ENCODE measurements around the gene ANTKMT. TPM values are rescaled to one million over a fixed set of nuclear protein-coding genes. Genes with fewer than 3 reads are reported as not detected.
"Not testable (repeated sequence)": the region's sequence is repeated elsewhere in the genome, so short reads cannot be mapped to it uniquely, and the experiment has no call there.

Gene ANTKMT
- total and polyA plus RNA-seq, 4 experiments from 2014 or later = 14.5 to 36.4 (median 22.5) TPM

GRCh38 chr16:751152-752006 is 30.4 kb downstream of the ANTKMT start:
- Mint-ChIP-seq H3K9me3 (peaks cover 0 to 3% (median 0%) of the 10 kb centered on the region in 8 donors), H3K4me1 (peaks cover 0 to 2% (median under 1%) of the 10 kb centered on the region in 4 donors), H3K36me3 (peaks cover 0 to 1% of the 10 kb centered on the region in 2 donors), H3K27ac (no peak overlapping the region), H3K4me3 (no peak overlapping the region), H3K27me3 (peaks cover under 1 to 1% of the 10 kb centered on the region in 2 donors)
- Histone ChIP-seq H3K4me3 (ENCODE audit: low read length in 2 of 2) (no peak overlapping the region), H3K27ac (ENCODE audit: low read depth, low read length) (no peak overlapping the region), H3K4me1 (ENCODE audit: insufficient read depth, low read length) (no peaks in the 10 kb centered on the region), H3K36me3 (ENCODE audit: insufficient read depth, low read length) (no peaks in the 10 kb centered on the region), H3K27me3 (ENCODE audit: insufficient read depth, low read length) (no peaks in the 10 kb centered on the region), H3K9me3 (ENCODE audit: control insufficient read depth in 1 of 2, low read length in 2 of 2) (no peaks in the 10 kb centered on the region)
- CTCF ChIA-PET (ENCODE audit: partially characterized antibody) = interaction anchor here (0.9 to 1.6 kb wide), 2 partner anchors 35 to 39 kb away, joined by 3 to 4 read pairs; no protein-coding TSS in a partner anchor
- POLR2A ChIA-PET (ENCODE audit: partially characterized antibody) = interaction anchor here (0.7 to 1.2 kb wide), 2 partner anchors 10 to 56 kb away, joined by 3 read pairs; partner anchors contain the start of gene CIAO3
- intact Hi-C loops (cut with micrococcal nuclease) = no loop called here
- no peak for DNase-seq

GRCh38 chr16:752007-752312 is 31.0 kb downstream of the ANTKMT start:
- ChIA-PET CTCF (ENCODE audit: partially characterized antibody) (interaction anchor here (0.9 kb wide), 1 partner anchor 39 kb away, joined by 3 read pairs; no protein-coding TSS in a partner anchor), POLR2A (ENCODE audit: partially characterized antibody) (interaction anchor here (0.7 kb wide), 1 partner anchor 57 kb away, joined by 3 read pairs; no protein-coding TSS in a partner anchor)
- Mint-ChIP-seq H3K4me1 (peaks cover 0 to 2% (median under 1%) of the 10 kb centered on the region in 4 donors), H3K4me3 (no peak overlapping the region), H3K27ac (no peak overlapping the region), H3K27me3 (peaks cover 3 to 4% of the 10 kb centered on the region in 2 donors), H3K9me3 (peaks cover 0 to 5% (median 1%) of the 10 kb centered on the region in 8 donors), H3K36me3 (peaks cover 0 to 3% of the 10 kb centered on the region in 2 donors)
- Histone ChIP-seq H3K27me3 (ENCODE audit: insufficient read depth, low read length) (no peaks in the 10 kb centered on the region), H3K36me3 (ENCODE audit: insufficient read depth, low read length) (no peaks in the 10 kb centered on the region), H3K27ac (ENCODE audit: low read depth, low read length) (no peak overlapping the region), H3K9me3 (ENCODE audit: control insufficient read depth in 1 of 2, low read length in 2 of 2) (no peaks in the 10 kb centered on the region), H3K4me1 (ENCODE audit: insufficient read depth, low read length) (no peaks in the 10 kb centered on the region), H3K4me3 (ENCODE audit: low read length in 2 of 2) (no peak overlapping the region)
- intact Hi-C loops (cut with micrococcal nuclease) = no loop called here
- no peak for DNase-seq

GRCh38 chr16:754121-754607 is 33.2 kb downstream of the ANTKMT start:
- H3K9me3 Mint-ChIP-seq; H3K27ac ChIP-seq (ENCODE audit: low read depth, low read length); POLR2A ChIA-PET (ENCODE audit: partially characterized antibody); H3K27ac Mint-ChIP-seq; DNase-seq; H3K36me3 Mint-ChIP-seq; H3K4me1 ChIP-seq (ENCODE audit: insufficient read depth, low read length); H3K4me3 Mint-ChIP-seq; intact Hi-C loops (cut with micrococcal nuclease); H3K4me1 Mint-ChIP-seq; H3K27me3 Mint-ChIP-seq; H3K9me3 ChIP-seq (ENCODE audit: control insufficient read depth in 1 of 2, low read length in 2 of 2); H3K4me3 ChIP-seq (ENCODE audit: low read length in 2 of 2); H3K27me3 ChIP-seq (ENCODE audit: insufficient read depth, low read length); H3K36me3 ChIP-seq (ENCODE audit: insufficient read depth, low read length): not testable (repeated sequence)
- CTCF ChIA-PET (ENCODE audit: partially characterized antibody) = interaction anchor here (0.7 to 0.9 kb wide), 2 partner anchors 24 to 42 kb away, joined by 3 read pairs; no protein-coding TSS in a partner anchor

GRCh38 chr16:754656-755055 is 33.7 kb downstream of the ANTKMT start:
- peaks cover 0 to 2% (median under 1%) of the 10 kb centered on the region in 4 donors for H3K4me1 Mint-ChIP-seq

GRCh38 chr16:756428-756827 is 35.5 kb downstream of the ANTKMT start:
- peaks cover 0 to 3% of the 10 kb centered on the region in 2 donors for H3K36me3 Mint-ChIP-seq
- H3K9me3 Mint-ChIP-seq = peaks cover 0 to 5% (median under 1%) of the 10 kb centered on the region in 8 donors
- ChIA-PET POLR2A (ENCODE audit: partially characterized antibody) (no interaction called here), CTCF (ENCODE audit: partially characterized antibody) (interaction anchor here (1.7 kb wide), 1 partner anchor 12 kb away, joined by 5 read pairs; no protein-coding TSS in a partner anchor)
- intact Hi-C loops (cut with micrococcal nuclease) = no loop called here
- Histone ChIP-seq H3K4me3 (ENCODE audit: low read length in 2 of 2) (no peak overlapping the region), H3K27ac (ENCODE audit: low read depth, low read length) (no peak overlapping the region), H3K4me1 (ENCODE audit: insufficient read depth, low read length) (no peaks in the 10 kb centered on the region), H3K9me3 (ENCODE audit: control insufficient read depth in 1 of 2, low read length in 2 of 2) (no peaks in the 10 kb centered on the region), H3K27me3 (ENCODE audit: insufficient read depth, low read length) (no peaks in the 10 kb centered on the region), H3K36me3 (ENCODE audit: insufficient read depth, low read length) (no peaks in the 10 kb centered on the region)
- H3K27me3 Mint-ChIP-seq = peaks cover 7% of the 10 kb centered on the region in 2 donors
- no peak overlapping the region for H3K27ac Mint-ChIP-seq
- DNase-seq = no peak
- peaks cover 0 to 2% (median under 1%) of the 10 kb centered on the region in 4 donors for H3K4me1 Mint-ChIP-seq
- no peak overlapping the region for H3K4me3 Mint-ChIP-seq

More at GRCh38 chr16:754656-755055, 33.7 kb downstream of the ANTKMT start:
- H3K4me3 Mint-ChIP-seq = no peak overlapping the region
- no peaks in the 10 kb centered on the region for H3K9me3 ChIP-seq (ENCODE audit: control insufficient read depth in 1 of 2, low read length in 2 of 2)
- H3K4me3 ChIP-seq (ENCODE audit: low read length in 2 of 2) = no peak overlapping the region
- H3K27ac Mint-ChIP-seq = no peak overlapping the region
- H3K36me3 Mint-ChIP-seq = peaks cover 0 to 3% of the 10 kb centered on the region in 2 donors
- ChIA-PET CTCF (ENCODE audit: partially characterized antibody) (interaction anchor here (0.7 to 0.9 kb wide), 2 partner anchors 25 to 42 kb away, joined by 3 read pairs; no protein-coding TSS in a partner anchor), POLR2A (ENCODE audit: partially characterized antibody) (no interaction called here)
- no peaks in the 10 kb centered on the region for H3K4me1 ChIP-seq (ENCODE audit: insufficient read depth, low read length)
- peaks cover 6 to 7% of the 10 kb centered on the region in 2 donors for H3K27me3 Mint-ChIP-seq
- no peaks in the 10 kb centered on the region for H3K27me3 ChIP-seq (ENCODE audit: insufficient read depth, low read length)
- H3K27ac ChIP-seq (ENCODE audit: low read depth, low read length) = no peak overlapping the region
- no peak for DNase-seq
- intact Hi-C loops (cut with micrococcal nuclease) = no loop called here
- H3K9me3 Mint-ChIP-seq = peaks cover 0 to 5% (median under 1%) of the 10 kb centered on the region in 8 donors
- H3K36me3 ChIP-seq (ENCODE audit: insufficient read depth, low read length) = no peaks in the 10 kb centered on the region

- Mint-ChIP-seq H3K4me3 (no peak overlapping the region), H3K27ac (no peak overlapping the region), H3K9me3 (peaks cover 0 to 5% (median under 1%) of the 10 kb centered on the region in 8 donors), H3K27me3 (peaks cover 6 to 7% of the 10 kb centered on the region in 2 donors), H3K4me1 (peaks cover 0 to 2% (median under 1%) of the 10 kb centered on the region in 4 donors), H3K36me3 (peaks cover 0 to 3% of the 10 kb centered on the region in 2 donors)
- no peak overlapping the region for H3K27ac ChIP-seq (ENCODE audit: low read depth, low read length)
- H3K4me1 ChIP-seq (ENCODE audit: insufficient read depth, low read length) = no peaks in the 10 kb centered on the region
- intact Hi-C loops (cut with micrococcal nuclease) = no loop called here
- H3K9me3 ChIP-seq (ENCODE audit: control insufficient read depth in 1 of 2, low read length in 2 of 2) = no peaks in the 10 kb centered on the region
- no peak for DNase-seq
- no peaks in the 10 kb centered on the region for H3K27me3 ChIP-seq (ENCODE audit: insufficient read depth, low read length)
- H3K4me3 ChIP-seq (ENCODE audit: low read length in 2 of 2) = no peak overlapping the region
- CTCF ChIA-PET (ENCODE audit: partially characterized antibody) = interaction anchor here (0.6 kb wide), 1 partner anchor 46 kb away, joined by 3 read pairs; no protein-coding TSS in a partner anchor
- POLR2A ChIA-PET (ENCODE audit: partially characterized antibody) = no interaction called here
- no peaks in the 10 kb centered on the region for H3K36me3 ChIP-seq (ENCODE audit: insufficient read depth, low read length)
These were observed 38.4 kb downstream of the ANTKMT start for GRCh38 chr16:759110-759910.
